GM12878 (cell line): ENCODE data around the gene CACHD1.

Experiments
- CHD2 ChIP-seq: IDR thresholded peaks from 2 replicates; pipeline ENCODE4 v1.6.1; 2011; ENCODE audit warnings: low read depth, low read length, improper control_type of control experiment, borderline replicate concordance
- CREM ChIP-seq: IDR thresholded peaks from 2 replicates; pipeline ENCODE4 v1.6.1; 2014; ENCODE audit warnings: antibody characterized with exemption, low read depth
- E2F4 ChIP-seq: IDR thresholded peaks from 2 replicates; pipeline ENCODE4 v1.6.1; 2012; ENCODE audit warnings: low read depth, low read length, improper control_type of control experiment
- HSF1 ChIP-seq: fragments of 150-350 bp; IDR thresholded peaks from 2 replicates; pipeline ENCODE4 v1.6.1; 2014; ENCODE audit warnings: mild to moderate bottlenecking, low read depth, low read length
- JUND ChIP-seq: IDR thresholded peaks from 2 replicates; pipeline ENCODE4 v1.6.1; 2012; ENCODE audit warnings: low read depth, mild to moderate bottlenecking, low read length, improper control_type of control experiment, moderate library complexity
- RAD21 ChIP-seq: IDR thresholded peaks from 2 replicates; pipeline ENCODE4 v1.6.1; 2011; ENCODE audit warnings: mild to moderate bottlenecking, low read depth, low read length, moderate library complexity; ENCODE audit not compliant: insufficient read depth
- TF ChIP-seq, protein P1 (sequence below), 3 experiments: IDR thresholded peaks in 2 of 3; conservative IDR thresholded peaks in 1 of 3; 2 replicates each; pipeline ENCODE4 v1.5.1; 2011; ENCODE audit warnings: low read depth in 3 of 3, low read length in 3 of 3, mild to moderate bottlenecking in 3 of 3, control low read depth in 2 of 3, moderate library complexity in 2 of 3, inconsistent platforms in 1 of 3, mixed read lengths in 1 of 3; ENCODE audit not compliant: control insufficient read depth in 2 of 3, insufficient read depth in 1 of 3; ENCODE audit errors: extremely low read depth in 1 of 3

- TF ChIP-seq CHD2 (no peak), E2F4 (no peak), CREM (no peak), JUND (no peak), HSF1 (no peak), RAD21 (no peak)
- TF ChIP-seq, protein P1, sequence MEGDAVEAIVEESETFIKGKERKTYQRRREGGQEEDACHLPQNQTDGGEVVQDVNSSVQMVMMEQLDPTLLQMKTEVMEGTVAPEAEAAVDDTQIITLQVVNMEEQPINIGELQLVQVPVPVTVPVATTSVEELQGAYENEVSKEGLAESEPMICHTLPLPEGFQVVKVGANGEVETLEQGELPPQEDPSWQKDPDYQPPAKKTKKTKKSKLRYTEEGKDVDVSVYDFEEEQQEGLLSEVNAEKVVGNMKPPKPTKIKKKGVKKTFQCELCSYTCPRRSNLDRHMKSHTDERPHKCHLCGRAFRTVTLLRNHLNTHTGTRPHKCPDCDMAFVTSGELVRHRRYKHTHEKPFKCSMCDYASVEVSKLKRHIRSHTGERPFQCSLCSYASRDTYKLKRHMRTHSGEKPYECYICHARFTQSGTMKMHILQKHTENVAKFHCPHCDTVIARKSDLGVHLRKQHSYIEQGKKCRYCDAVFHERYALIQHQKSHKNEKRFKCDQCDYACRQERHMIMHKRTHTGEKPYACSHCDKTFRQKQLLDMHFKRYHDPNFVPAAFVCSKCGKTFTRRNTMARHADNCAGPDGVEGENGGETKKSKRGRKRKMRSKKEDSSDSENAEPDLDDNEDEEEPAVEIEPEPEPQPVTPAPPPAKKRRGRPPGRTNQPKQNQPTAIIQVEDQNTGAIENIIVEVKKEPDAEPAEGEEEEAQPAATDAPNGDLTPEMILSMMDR (IDR thresholded peaks at IDR 0.05 in 2 of 3, conservative IDR thresholded peaks at IDR 0.05 in 1 of 3; ENCODE audit: control insufficient read depth in 2 of 3, extremely low read depth in 1 of 3, insufficient read depth in 1 of 3, low read depth in 3 of 3, low read length in 3 of 3): no peak
Measured at GRCh38 chr1:64624218-64624713, 154.3 kb downstream of the CACHD1 start.
